K562 (cell line): ENCODE data around the gene MYO10. TPM values are rescaled to one million over a fixed set of nuclear protein-coding genes. Genes with fewer than 3 reads are reported as not detected.

Experiments
- ATAC-seq: fragments of 200-7000 bp; cut with Tn5 transposase; 3 replicates; pipeline ENCODE4 v1.9.1; 2020; ENCODE audit warnings: moderate library complexity
- BruUV-seq: library from RNA; stranded (reverse); fragments of 400-500 nt; replicated peaks from 2 replicates; lab custom pipeline; 2021; lab: Mats Ljungman, UMichigan
- CTCF ChIA-PET: fragments of 300-600 bp; formaldehyde crosslinking; extraction: SDS; loops from one replicate; lab custom pipeline; 2021; ENCODE audit warnings: low intra/inter-chr PET ratio; lab: Yijun Ruan, JAX
- POLR2A ChIA-PET: fragments of 300-600, 350-650 bp; sonication (Branson Sonifier 250); formaldehyde crosslinking; extraction: SDS; loops from one replicate; lab custom pipeline; 2021; ENCODE audit warnings: antibody characterized with exemption, inconsistent platforms; lab: Yijun Ruan, JAX
- DNase-seq, 4 experiments: peaks; one replicate each; pipeline versions ENCODE4 v3.0.0 to v3.0.0-alpha.2; 2011 to 2018; ENCODE audit warnings: low spot score in 3 of 4, mixed read lengths in 3 of 4; ENCODE audit errors: extremely low read depth in 1 of 4
- FAIRE-seq: peaks from 2 replicates; lab custom pipeline; 2011; peaks lifted over from hg19 to GRCh38; lab: Jason Lieb, UNC
- H2AFZ ChIP-seq: 2 replicates; pipeline ENCODE4 v1.6.0; 2011; ENCODE audit warnings: low read depth, low read length, control low read depth, inconsistent platforms
- H3K27ac ChIP-seq: fragments of 200-600 bp; 3 replicates; pipeline ENCODE4 v1.8.0; 2011; ENCODE audit warnings: low read depth, mild to moderate bottlenecking, control low read depth, inconsistent platforms, low read length, moderate library complexity, mixed read lengths; ENCODE audit errors: extremely low read depth
- H3K27me3 ChIP-seq, 2 experiments: fragments of 300-600 bp in 1 of 2; 2 replicates in 1 of 2; 3 replicates in 1 of 2; pipeline versions ENCODE4 v1.6.0 to v1.8.0; 2011; ENCODE audit warnings: inconsistent platforms in 2 of 2, low read length in 2 of 2, mild to moderate bottlenecking in 1 of 2, mixed read lengths in 1 of 2, moderate library complexity in 1 of 2; ENCODE audit not compliant: control insufficient read depth in 2 of 2, insufficient read depth in 2 of 2
- H3K36me3 ChIP-seq: fragments of 300-600 bp; 3 replicates; pipeline ENCODE4 v1.8.0; 2011; ENCODE audit warnings: mild to moderate bottlenecking, low read length, inconsistent platforms; ENCODE audit not compliant: control insufficient read depth, insufficient read depth
- H3K4me1 ChIP-seq, 2 experiments: fragments of 200-600 bp in 1 of 2; replicated peaks in 1 of 2; 2 replicates in 1 of 2; 3 replicates in 1 of 2; pipeline versions ENCODE4 v1.5.1 to v1.8.0; 2011; ENCODE audit warnings: inconsistent platforms in 2 of 2, low read length in 2 of 2, mild to moderate bottlenecking in 1 of 2, mixed read lengths in 1 of 2, moderate library complexity in 1 of 2; ENCODE audit not compliant: control insufficient read depth in 2 of 2, insufficient read depth in 2 of 2
- H3K4me2 ChIP-seq: 2 replicates; pipeline ENCODE4 v1.6.1; 2011; ENCODE audit warnings: low read length, control low read depth, inconsistent platforms, mixed read lengths; ENCODE audit not compliant: insufficient read depth
- H3K4me3 ChIP-seq: fragments of 200-600 bp; sonication (generic), shearing (Covaris generic); 2 replicates; pipeline ENCODE4 v1.5.1; 2016; ENCODE audit warnings: control low read depth, inconsistent platforms
- H3K79me2 ChIP-seq: fragments of 200-600 bp; 3 replicates; pipeline ENCODE4 v1.8.0; 2011; ENCODE audit warnings: low read length, inconsistent platforms; ENCODE audit not compliant: control insufficient read depth, insufficient read depth
- H3K9ac ChIP-seq, 2 experiments: 2 replicates each; pipeline versions ENCODE4 v1.6.0 to v1.6.1; 2011; ENCODE audit warnings: low read depth in 2 of 2, low read length in 2 of 2, control low read depth in 1 of 2, inconsistent platforms in 1 of 2, mild to moderate bottlenecking in 1 of 2, mixed read lengths in 1 of 2; ENCODE audit not compliant: insufficient read depth in 1 of 2
- H3K9me1 ChIP-seq: one replicate; pipeline ENCODE4 v1.6.0; 2011; ENCODE audit warnings: inconsistent platforms, mild to moderate bottlenecking, low read length, moderate library complexity; ENCODE audit not compliant: control insufficient read depth, insufficient read depth
- H3K9me3 ChIP-seq: replicated peaks from 2 replicates; pipeline ENCODE4 v1.5.1; 2011; ENCODE audit warnings: low read depth, low read length, inconsistent platforms; ENCODE audit not compliant: control insufficient read depth, insufficient read depth
- H4K20me1 ChIP-seq: replicated peaks from 2 replicates; pipeline ENCODE4 v1.6.1; 2011; ENCODE audit warnings: low read length, inconsistent platforms, mixed read lengths; ENCODE audit not compliant: control insufficient read depth, insufficient read depth
- ARID3A ChIP-seq: IDR thresholded peaks from 2 replicates; pipeline ENCODE4 v1.6.1; 2012; ENCODE audit warnings: low read depth, low read length, improper control_type of control experiment, borderline replicate concordance
- CTCF ChIP-seq, 3 experiments: IDR thresholded peaks in 2 of 3; conservative IDR thresholded peaks in 1 of 3; 2 replicates each; pipeline ENCODE4 v1.5.1; 2011 to 2012; ENCODE audit warnings: low read length in 3 of 3, mild to moderate bottlenecking in 3 of 3, control low read depth in 2 of 3, improper control_type of control experiment in 1 of 3, inconsistent platforms in 1 of 3, low read depth in 1 of 3, mixed read lengths in 1 of 3, moderate library complexity in 1 of 3; ENCODE audit not compliant: insufficient read depth in 2 of 3
- HNRNPK ChIP-seq: fragments of 200-400 bp; formaldehyde crosslinking; IDR thresholded peaks from one replicate; pipeline ENCODE4 v1.6.1; 2018; ENCODE audit warnings: mild to moderate bottlenecking, low read depth, low read length; ENCODE audit not compliant: poor library complexity, severe bottlenecking
- KAT7 ChIP-seq: sonication (generic); formaldehyde crosslinking; IDR thresholded peaks from 2 replicates; pipeline ENCODE4 v1.8.0; 2022; ENCODE audit warnings: missing genetic modification reagents, mild to moderate bottlenecking, borderline replicate concordance
- MED1 ChIP-seq: sonication (generic); formaldehyde crosslinking; IDR thresholded peaks from 2 replicates; pipeline ENCODE4 v1.8.1; 2023; ENCODE audit warnings: missing genetic modification reagents, borderline replicate concordance
- NCOA6 ChIP-seq: fragments of 450-650 bp; IDR thresholded peaks from 2 replicates; pipeline ENCODE4 v1.6.1; 2017; ENCODE audit warnings: mild to moderate bottlenecking
- NEUROD1 ChIP-seq: fragments of 150-350 bp; IDR thresholded peaks from 2 replicates; pipeline ENCODE4 v1.6.1; 2014; ENCODE audit warnings: borderline replicate concordance, low read length, low read depth; ENCODE audit not compliant: partially characterized antibody
- RBM14 ChIP-seq: fragments of 200-400 bp; formaldehyde crosslinking; IDR thresholded peaks from 2 replicates; pipeline ENCODE4 v1.6.1; 2018; ENCODE audit warnings: low read depth, mild to moderate bottlenecking, low read length, moderate library complexity, borderline replicate concordance; ENCODE audit not compliant: insufficient read depth
- SAP30 ChIP-seq: fragments of 200-600 bp; sonication (generic); IDR thresholded peaks from 2 replicates; pipeline ENCODE4 v1.6.1; 2012; ENCODE audit warnings: borderline replicate concordance, low read depth, mild to moderate bottlenecking, moderate library complexity, low read length, control low read depth, inconsistent platforms; ENCODE audit not compliant: insufficient read depth, poor library complexity, severe bottlenecking
- SMAD3 ChIP-seq: fragments of 450-650 bp; formaldehyde crosslinking; conservative IDR thresholded peaks from 2 replicates; pipeline ENCODE4 v1.4.0; 2020; ENCODE audit warnings: mild to moderate bottlenecking
- SP1 ChIP-seq: sonication (generic); formaldehyde crosslinking; IDR thresholded peaks from 2 replicates; pipeline ENCODE4 v1.8.1; 2022; ENCODE audit warnings: mild to moderate bottlenecking, missing genetic modification reagents
- WGBS: fragments of 100-300 bp; shearing (Covaris generic); methylation state at CpG from one replicate; pipeline ENCODE4 v1.1.6; 2016; ENCODE audit warnings: low coverage, mixed read lengths; ENCODE audit not compliant: insufficient coverage; ENCODE audit errors: missing lambda C conversion rate; 5-methylcytosine and 5-hydroxymethylcytosine counted together
- in situ Hi-C: fragments of 300-500 bp; cut with MboI; formaldehyde crosslinking; loops from 4 replicates; pipeline ENCODE4 v1.15.0; 2018; ENCODE audit warnings: inconsistent platforms, mixed read lengths
- intact Hi-C: fragments of 100-400 bp; cut with micrococcal nuclease; formaldehyde crosslinking; loops from 2 replicates; pipeline ENCODE4 v1.14.2; 2022
- polyA plus RNA-seq, 8 experiments: library from polyadenylated mRNA; depleted of rRNA in 4 of 8; stranded (reverse) in 5 of 8; unstranded in 3 of 8; fragments of >200 nt; fragmentation: Nextera tagmentation in 2 of 8; fragmentation: Illumina TruSeq in 1 of 8; extraction: Ambion mirVana in 2 of 8; extraction: Trizol in 1 of 8; gene quantifications; 2 replicates each; pipeline versions ENCODE4 v1.2.1 to v1.2.3, GENCODE V29; 2011 to 2014; ENCODE audit warnings: inconsistent platforms in 1 of 8, missing spikeins in 1 of 8
- total RNA-seq, 7 experiments: library from RNA; depleted of rRNA in 6 of 7; stranded (reverse); fragments of >200 nt in 6 of 7; fragmentation: Illumina TruSeq in 2 of 7; extraction: Trizol in 2 of 7; gene quantifications; 2 replicates each; pipeline versions ENCODE4 v1.2.1 to v1.2.3, GENCODE V29; 2011 to 2021; ENCODE audit warnings: low replicate concordance in 1 of 7

The MYO10 gene
- total and polyA plus RNA-seq, 9 of the 15 experiments (the other 6 are each of a cell fraction or from before 2014, with no cell fraction given): 0.04 to 0.24 TPM; not detected in 7

- DNase-seq (no peak), ATAC-seq (no peak), FAIRE-seq (no peak)
- 0% methylated on average over 3 of the region's 3 CpGs for WGBS
- no peaks in the 10 kb centered on the region for H3K79me2 ChIP-seq
- H3K9me3 ChIP-seq: no peaks in the 10 kb centered on the region
- H3K4me3 ChIP-seq: no peak overlapping the region
- POLR2A ChIA-PET: interaction anchor here (1.2 kb wide), 1 partner anchor 18 kb away, joined by 3 read pairs; no protein-coding TSS in a partner anchor
- H3K4me1 ChIP-seq: no peaks in the 10 kb centered on the region
- CTCF ChIA-PET: interaction anchor here (1.5 kb wide), 1 partner anchor 344 kb away, joined by 3 read pairs; no protein-coding TSS in a partner anchor
- BruUV-seq: no TSS peak
- H3K9ac ChIP-seq: no peak overlapping the region
- peaks cover 8 to 18% of the 10 kb centered on the region in 2 experiments; a peak in 3 of 5 replicates for H3K27me3 ChIP-seq
- H3K9me1 ChIP-seq: no peaks in the 10 kb centered on the region
- H4K20me1 ChIP-seq: no peaks in the 10 kb centered on the region
- H2AFZ ChIP-seq: no peak overlapping the region
- TF ChIP-seq CTCF (IDR thresholded peaks at IDR 0.05 in 2 of 3, conservative IDR thresholded peaks at IDR 0.05 in 1 of 3; ENCODE audit: insufficient read depth in 2 of 3, low read depth in 1 of 3, low read length in 3 of 3) (0 out of 6 replicates have a peak, but pooled peaks of 1 of the 3 experiments have one; percentile 7), RBM14 (no peak)
- H3K27ac ChIP-seq: no peak overlapping the region
- no peaks in the 10 kb centered on the region for H3K36me3 ChIP-seq
- no peak overlapping the region for H3K4me2 ChIP-seq
- in situ Hi-C loops (no loop called here), intact Hi-C loops (no loop called here)
Observed at GRCh38 chr5:16844952-16845351, 91.1 kb downstream of the MYO10 start.

GRCh38 chr5:16842896-16843295 lies 93.2 kb downstream of the MYO10 start:
- ChIA-PET POLR2A (interaction anchor here (0.7 kb wide), 1 partner anchor 18 kb away, joined by 3 read pairs; no protein-coding TSS in a partner anchor), CTCF (no interaction called here)
- Histone ChIP-seq H3K36me3 (no peaks in the 10 kb centered on the region), H3K27ac (no peak overlapping the region), H3K27me3 (peaks cover 2 to 10% of the 10 kb centered on the region in 2 experiments; a peak in 1 of 5 replicates), H3K9me1 (no peaks in the 10 kb centered on the region), H2AFZ (no peak overlapping the region), H4K20me1 (no peaks in the 10 kb centered on the region), H3K79me2 (no peaks in the 10 kb centered on the region), H3K4me3 (no peak overlapping the region), H3K9ac (no peak overlapping the region), H3K4me1 (no peaks in the 10 kb centered on the region), H3K9me3 (no peaks in the 10 kb centered on the region), H3K4me2 (no peak overlapping the region)
- no TSS peak for BruUV-seq
- no peak for ATAC-seq
- in situ Hi-C loops (no loop called here), intact Hi-C loops (no loop called here)
- WGBS: 1% methylated on average over 8 of the region's 8 CpGs
- DNase-seq: no peak
- FAIRE-seq: no peak
- TF ChIP-seq NEUROD1 (no peak), HNRNPK (no peak), NCOA6 (no peak), SMAD3 (CRISPR knock-in tag) (no peak), SAP30 (no peak), SP1 (CRISPR knock-in tag) (no peak), MED1 (no peak), KAT7 (CRISPR knock-in tag) (no peak), ARID3A (no peak)
